ENCODE measurements around the gene KRT16.
"Not testable (repeated sequence)": the region's sequence is repeated elsewhere in the genome, so short reads cannot be mapped to it uniquely, and the experiment has no call there.

KRT16 gene

GRCh38 chr17:41612376-41613160 lies at the start of gene KRT16:
KRT16 (minus strand) TSS chr17:41612767; CDS start chr17:41612688, 79 bp downstream.
- not testable (repeated sequence) for DNase-seq

GRCh38 chr17:41660221-41660711 lies 47.7 kb upstream of the KRT16 start:
- DNase-seq: no peak

- DNase-seq: no peak
Measured at GRCh38 chr17:41659427-41660212, 47.1 kb upstream of the KRT16 start.

- no peak for DNase-seq
Measured at GRCh38 chr17:41658846-41659245, 46.3 kb upstream of the KRT16 start.

GRCh38 chr17:41657936-41658335 lies 45.4 kb upstream of the KRT16 start:
- no peak for DNase-seq

GRCh38 chr17:41657176-41657754 lies 44.7 kb upstream of the KRT16 start:
- no peak for DNase-seq

- DNase-seq: no peak
Measured at GRCh38 chr17:41656249-41657023, 43.9 kb upstream of the KRT16 start.

- DNase-seq: no peak
Measured at GRCh38 chr17:41655611-41656111, 43.1 kb upstream of the KRT16 start.

GRCh38 chr17:41654678-41655607 lies 42.4 kb upstream of the KRT16 start:
- DNase-seq: no peak

- DNase-seq: no peak
Measured at GRCh38 chr17:41653892-41654677, 41.5 kb upstream of the KRT16 start.

- DNase-seq: no peak
Measured at GRCh38 chr17:41653421-41653820, 40.9 kb upstream of the KRT16 start.

GRCh38 chr17:41652461-41652970 lies 39.9 kb upstream of the KRT16 start:
- no peak for DNase-seq

GRCh38 chr17:41651625-41652460 lies 39.3 kb upstream of the KRT16 start:
- peak; percentile 82 for DNase-seq

GRCh38 chr17:41650794-41651624 lies 38.4 kb upstream of the KRT16 start:
- no peak for DNase-seq

- no peak for DNase-seq
Measured at GRCh38 chr17:41649923-41650519, 37.5 kb upstream of the KRT16 start.

- DNase-seq: peak; percentile 91
Measured at GRCh38 chr17:41648411-41649195, 36.0 kb upstream of the KRT16 start.

- peak; percentile 88 for DNase-seq
Measured at GRCh38 chr17:41647940-41648410, 35.4 kb upstream of the KRT16 start.
